Measurements from ENCODE around the gene TMEM88. TPM values are rescaled to one million over a fixed set of nuclear protein-coding genes. Genes with fewer than 3 reads are reported as not detected.

The TMEM88 gene
- total RNA-seq, 2 donors from 2014 or later, result 1.6 to 3.2 TPM

- H3K27ac Mint-ChIP-seq, result peak overlapping the region; percentile 93
- peak; percentile 58 for ATAC-seq (replicated peaks)
- H3K4me3 Mint-ChIP-seq, result peak overlapping the region; percentile 83
- H3K4me1 Mint-ChIP-seq, result peaks cover 25% of the 10 kb centered on the region
- H3K27me3 Mint-ChIP-seq, result no peaks in the 10 kb centered on the region
- no peaks in the 10 kb centered on the region for H3K9me3 Mint-ChIP-seq
- peaks cover 95% of the 10 kb centered on the region for H3K36me3 Mint-ChIP-seq (ENCODE audit: low read depth)
Observed at GRCh38 chr17:7844292-7845154, 10.3 kb upstream of the TMEM88 start.

- ATAC-seq (replicated peaks), result no peak
- H3K4me1 Mint-ChIP-seq, result peaks cover 17% of the 10 kb centered on the region
- H3K4me3 Mint-ChIP-seq, result peak overlapping the region; percentile 83
- no peaks in the 10 kb centered on the region for H3K27me3 Mint-ChIP-seq
- H3K9me3 Mint-ChIP-seq, result no peaks in the 10 kb centered on the region
- peak overlapping the region; percentile 93 for H3K27ac Mint-ChIP-seq
- peaks cover 95% of the 10 kb centered on the region for H3K36me3 Mint-ChIP-seq (ENCODE audit: low read depth)
Observed at GRCh38 chr17:7845359-7846062, 9.4 kb upstream of the TMEM88 start.

GRCh38 chr17:7846063-7846735 lies 8.7 kb upstream of the TMEM88 start:
- ATAC-seq (replicated peaks), result no peak
- Mint-ChIP-seq H3K27ac (no peak overlapping the region), H3K4me1 (peaks cover 16% of the 10 kb centered on the region), H3K4me3 (peak overlapping the region; percentile 83), H3K27me3 (no peaks in the 10 kb centered on the region), H3K9me3 (no peaks in the 10 kb centered on the region), H3K36me3 (ENCODE audit: low read depth) (peaks cover 95% of the 10 kb centered on the region)

GRCh38 chr17:7846765-7847661 lies 7.9 kb upstream of the TMEM88 start:
- H3K4me1 Mint-ChIP-seq, result peaks cover 13% of the 10 kb centered on the region
- no peak for ATAC-seq (replicated peaks)
- peak overlapping the region; percentile 83 for H3K4me3 Mint-ChIP-seq
- no peak overlapping the region for H3K27ac Mint-ChIP-seq
- peaks cover 96% of the 10 kb centered on the region for H3K36me3 Mint-ChIP-seq (ENCODE audit: low read depth)
- H3K27me3 Mint-ChIP-seq, result no peaks in the 10 kb centered on the region
- H3K9me3 Mint-ChIP-seq, result no peaks in the 10 kb centered on the region

- Mint-ChIP-seq H3K9me3 (no peaks in the 10 kb centered on the region), H3K36me3 (ENCODE audit: low read depth) (peaks cover 97% of the 10 kb centered on the region), H3K4me3 (no peak overlapping the region), H3K27ac (no peak overlapping the region), H3K4me1 (peaks cover 13% of the 10 kb centered on the region), H3K27me3 (no peaks in the 10 kb centered on the region)
- ATAC-seq (replicated peaks), result no peak
Observed at GRCh38 chr17:7848131-7848579, 6.7 kb upstream of the TMEM88 start.

- peaks cover 13% of the 10 kb centered on the region for H3K4me1 Mint-ChIP-seq
- H3K36me3 Mint-ChIP-seq (ENCODE audit: low read depth), result peaks cover 92% of the 10 kb centered on the region
- no peak overlapping the region for H3K4me3 Mint-ChIP-seq
- no peak overlapping the region for H3K27ac Mint-ChIP-seq
- ATAC-seq (replicated peaks), result no peak
- no peaks in the 10 kb centered on the region for H3K9me3 Mint-ChIP-seq
- no peaks in the 10 kb centered on the region for H3K27me3 Mint-ChIP-seq
Observed at GRCh38 chr17:7848739-7849129, 6.1 kb upstream of the TMEM88 start.

GRCh38 chr17:7849130-7849750 lies 5.6 kb upstream of the TMEM88 start:
- Mint-ChIP-seq H3K4me1 (peaks cover 13% of the 10 kb centered on the region), H3K27ac (peak overlapping the region; percentile 68), H3K9me3 (no peaks in the 10 kb centered on the region), H3K4me3 (peak overlapping the region; percentile 66), H3K27me3 (no peaks in the 10 kb centered on the region), H3K36me3 (ENCODE audit: low read depth) (peaks cover 87% of the 10 kb centered on the region)
- no peak for ATAC-seq (replicated peaks)

GRCh38 chr17:7849751-7850504 lies 4.9 kb upstream of the TMEM88 start:
- peak overlapping the region; percentile 66 for H3K4me3 Mint-ChIP-seq

GRCh38 chr17:7850701-7851437 lies 4.0 kb upstream of the TMEM88 start:
- H3K9me3 Mint-ChIP-seq, result no peaks in the 10 kb centered on the region
- peaks cover 12% of the 10 kb centered on the region for H3K4me1 Mint-ChIP-seq
- H3K36me3 Mint-ChIP-seq (ENCODE audit: low read depth), result peaks cover 71% of the 10 kb centered on the region
- peak overlapping the region; percentile 66 for H3K4me3 Mint-ChIP-seq
- peak; percentile 8 for ATAC-seq (replicated peaks)
- peak overlapping the region; percentile 71 for H3K27ac Mint-ChIP-seq
- H3K27me3 Mint-ChIP-seq, result no peaks in the 10 kb centered on the region

More at GRCh38 chr17:7849751-7850504, 4.9 kb upstream of the TMEM88 start:
- H3K27ac Mint-ChIP-seq, result peak overlapping the region; percentile 68
- ATAC-seq (replicated peaks), result no peak
- peaks cover 13% of the 10 kb centered on the region for H3K4me1 Mint-ChIP-seq
- no peaks in the 10 kb centered on the region for H3K9me3 Mint-ChIP-seq
- H3K27me3 Mint-ChIP-seq, result no peaks in the 10 kb centered on the region
- H3K36me3 Mint-ChIP-seq (ENCODE audit: low read depth), result peaks cover 80% of the 10 kb centered on the region

- Mint-ChIP-seq H3K36me3 (ENCODE audit: low read depth) (peaks cover 63% of the 10 kb centered on the region), H3K4me1 (peaks cover 11% of the 10 kb centered on the region), H3K9me3 (no peaks in the 10 kb centered on the region)
Observed at GRCh38 chr17:7851438-7852261, 3.2 kb upstream of the TMEM88 start.

GRCh38 chr17:7852262-7852670 lies 2.6 kb upstream of the TMEM88 start:
- H3K4me1 Mint-ChIP-seq, result peaks cover 10% of the 10 kb centered on the region
- peak overlapping the region; percentile 66 for H3K4me3 Mint-ChIP-seq
- peaks cover 57% of the 10 kb centered on the region for H3K36me3 Mint-ChIP-seq (ENCODE audit: low read depth)
- ATAC-seq (replicated peaks), result no peak
- H3K27ac Mint-ChIP-seq, result no peak overlapping the region
- no peaks in the 10 kb centered on the region for H3K27me3 Mint-ChIP-seq
- no peaks in the 10 kb centered on the region for H3K9me3 Mint-ChIP-seq

More at GRCh38 chr17:7851438-7852261, 3.2 kb upstream of the TMEM88 start:
- H3K27ac Mint-ChIP-seq, result peak overlapping the region; percentile 25
- ATAC-seq (replicated peaks), result peak; percentile 90
- H3K27me3 Mint-ChIP-seq, result no peaks in the 10 kb centered on the region
- peak overlapping the region; percentile 66 for H3K4me3 Mint-ChIP-seq
